Suppressor macrophage (primary cell): ENCODE measurements around the gene AHRR.

Experiments used
- DNase-seq, 4 experiments: peaks; one replicate each; pipeline ENCODE4 v3.0.0-alpha.2; 2020 to 2022

Gene AHRR

GRCh38 chr5:321726-322251 lies 275 bp downstream of the AHRR start:
- peak in 3 of 4 experiments; percentile 10 to 30 (median 15) for DNase-seq

GRCh38 chr5:322281-322941 lies 897 bp downstream of the AHRR start:
- DNase-seq, result peak; percentile 35 to 75 (median 58)

- DNase-seq, result peak in 1 of 4 experiments; percentile 10
Observed at GRCh38 chr5:322942-323879, 1.7 kb downstream of the AHRR start.

- no peak for DNase-seq
Observed at GRCh38 chr5:324736-325612, 3.5 kb downstream of the AHRR start.

- no peak for DNase-seq
Observed at GRCh38 chr5:326109-326508, 4.6 kb downstream of the AHRR start.

GRCh38 chr5:329121-329735 lies 7.7 kb downstream of the AHRR start:
- DNase-seq, result no peak

GRCh38 chr5:329768-330167 lies 8.3 kb downstream of the AHRR start:
- peak in 2 of 4 experiments; percentile 29 to 36 for DNase-seq

- DNase-seq, result no peak
Observed at GRCh38 chr5:332843-333242, 11.3 kb downstream of the AHRR start.

GRCh38 chr5:333945-334344 lies 12.4 kb downstream of the AHRR start:
- no peak for DNase-seq

- no peak for DNase-seq
Observed at GRCh38 chr5:334903-335739, 13.6 kb downstream of the AHRR start.

- DNase-seq, result no peak
Observed at GRCh38 chr5:335740-336038, 14.2 kb downstream of the AHRR start.

- peak; percentile 25 to 66 (median 55) for DNase-seq
Observed at GRCh38 chr5:337563-338130, 16.1 kb downstream of the AHRR start.

GRCh38 chr5:342501-343460 lies 21.3 kb downstream of the AHRR start:
- peak; percentile 63 to 79 (median 74) for DNase-seq

- peak; percentile 61 to 88 (median 75) for DNase-seq
Observed at GRCh38 chr5:343461-344401, 22.2 kb downstream of the AHRR start.

- no peak for DNase-seq
Observed at GRCh38 chr5:344668-345067, 23.2 kb downstream of the AHRR start.

GRCh38 chr5:345404-346195 lies 24.1 kb downstream of the AHRR start:
- no peak for DNase-seq

- DNase-seq, result no peak
Observed at GRCh38 chr5:346229-346935, 24.9 kb downstream of the AHRR start.
